ENCODE data around the gene BDH1.

Gene BDH1

GRCh38 chr3:197508051-197508451 is 47.7 kb downstream of the BDH1 start:
- no peak for DNase-seq
- Histone ChIP-seq H3K36me3 (ENCODE audit: insufficient read depth, low read length) (peaks cover 39% of the 10 kb centered on the region), H3K27ac (ENCODE audit: low read length) (no peak overlapping the region), H3K4me1 (ENCODE audit: insufficient read depth, low read length) (no peaks in the 10 kb centered on the region), H3K27me3 (ENCODE audit: insufficient read depth, low read length, poor library complexity) (no peaks in the 10 kb centered on the region), H3K4me2 (ENCODE audit: insufficient read depth, low read length) (no peak overlapping the region), H3K9me3 (ENCODE audit: insufficient read depth, low read length, severe bottlenecking) (no peaks in the 10 kb centered on the region), H3K9ac (ENCODE audit: low read depth, low read length) (no peak overlapping the region), H2AFZ (ENCODE audit: low read depth, low read length) (no peak overlapping the region), H3K79me2 (ENCODE audit: insufficient read depth, low read length) (no peaks in the 10 kb centered on the region), H4K20me1 (ENCODE audit: insufficient read depth, low read length) (0 out of 2 replicates have a peak, but pooled peaks cover 6% of the 10 kb centered on the region), H3K4me3 (ENCODE audit: low read depth in 1 of 2, low read length in 2 of 2) (no peak overlapping the region)
- no peak for ATAC-seq (ENCODE audit: insufficient read depth, low read depth)
- TF ChIP-seq, protein P1, sequence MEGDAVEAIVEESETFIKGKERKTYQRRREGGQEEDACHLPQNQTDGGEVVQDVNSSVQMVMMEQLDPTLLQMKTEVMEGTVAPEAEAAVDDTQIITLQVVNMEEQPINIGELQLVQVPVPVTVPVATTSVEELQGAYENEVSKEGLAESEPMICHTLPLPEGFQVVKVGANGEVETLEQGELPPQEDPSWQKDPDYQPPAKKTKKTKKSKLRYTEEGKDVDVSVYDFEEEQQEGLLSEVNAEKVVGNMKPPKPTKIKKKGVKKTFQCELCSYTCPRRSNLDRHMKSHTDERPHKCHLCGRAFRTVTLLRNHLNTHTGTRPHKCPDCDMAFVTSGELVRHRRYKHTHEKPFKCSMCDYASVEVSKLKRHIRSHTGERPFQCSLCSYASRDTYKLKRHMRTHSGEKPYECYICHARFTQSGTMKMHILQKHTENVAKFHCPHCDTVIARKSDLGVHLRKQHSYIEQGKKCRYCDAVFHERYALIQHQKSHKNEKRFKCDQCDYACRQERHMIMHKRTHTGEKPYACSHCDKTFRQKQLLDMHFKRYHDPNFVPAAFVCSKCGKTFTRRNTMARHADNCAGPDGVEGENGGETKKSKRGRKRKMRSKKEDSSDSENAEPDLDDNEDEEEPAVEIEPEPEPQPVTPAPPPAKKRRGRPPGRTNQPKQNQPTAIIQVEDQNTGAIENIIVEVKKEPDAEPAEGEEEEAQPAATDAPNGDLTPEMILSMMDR (IDR thresholded peaks at IDR 0.05; ENCODE audit: borderline replicate concordance, extremely low read depth, low read length, poor library complexity, severe bottlenecking) = no peak
- TF ChIP-seq EZH2 (IDR thresholded peaks at IDR 0.05; ENCODE audit: borderline replicate concordance, low read depth, low read length, severe bottlenecking) = no peak

GRCh38 chr3:197507541-197507940 is 48.2 kb downstream of the BDH1 start:
- no peak for ATAC-seq (ENCODE audit: insufficient read depth, low read depth)
- Histone ChIP-seq H3K36me3 (ENCODE audit: insufficient read depth, low read length) (peaks cover 34% of the 10 kb centered on the region), H3K79me2 (ENCODE audit: insufficient read depth, low read length) (no peaks in the 10 kb centered on the region), H3K4me1 (ENCODE audit: insufficient read depth, low read length) (no peaks in the 10 kb centered on the region), H3K9me3 (ENCODE audit: insufficient read depth, low read length, severe bottlenecking) (no peaks in the 10 kb centered on the region), H3K4me3 (ENCODE audit: low read depth in 1 of 2, low read length in 2 of 2) (no peak overlapping the region), H3K27ac (ENCODE audit: low read length) (no peak overlapping the region), H3K27me3 (ENCODE audit: insufficient read depth, low read length, poor library complexity) (no peaks in the 10 kb centered on the region), H3K9ac (ENCODE audit: low read depth, low read length) (no peak overlapping the region), H2AFZ (ENCODE audit: low read depth, low read length) (no peak overlapping the region), H4K20me1 (ENCODE audit: insufficient read depth, low read length) (0 out of 2 replicates have a peak, but pooled peaks cover 6% of the 10 kb centered on the region), H3K4me2 (ENCODE audit: insufficient read depth, low read length) (no peak overlapping the region)
- DNase-seq = no peak
- no peak for TF ChIP-seq EZH2 (IDR thresholded peaks at IDR 0.05; ENCODE audit: borderline replicate concordance, low read depth, low read length, severe bottlenecking)
- TF ChIP-seq, protein P1 (IDR thresholded peaks at IDR 0.05; ENCODE audit: borderline replicate concordance, extremely low read depth, low read length, poor library complexity, severe bottlenecking) = no peak

DNA sequence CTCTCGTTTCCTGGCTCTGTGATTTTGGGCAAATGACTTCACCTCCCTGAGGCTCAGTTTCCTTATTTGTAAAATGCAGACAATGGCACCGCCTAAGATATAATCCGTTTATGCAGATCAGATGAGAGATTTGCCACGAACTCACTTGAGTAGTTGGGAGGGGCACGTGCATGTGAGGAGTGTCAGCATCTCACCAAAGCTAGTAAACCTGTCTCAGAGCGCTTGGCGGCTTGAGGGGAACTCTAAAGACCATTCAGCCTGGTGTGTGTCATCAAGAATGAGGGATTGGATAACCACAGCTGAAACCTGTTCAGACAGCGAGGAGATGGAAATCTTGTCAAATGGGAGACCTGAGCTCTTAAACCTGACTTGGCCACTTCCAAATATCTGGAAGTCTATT is 48.7 kb downstream of the BDH1 start:
- Histone ChIP-seq H3K9ac (ENCODE audit: low read depth, low read length) (no peak overlapping the region), H3K27ac (ENCODE audit: low read length) (no peak overlapping the region), H2AFZ (ENCODE audit: low read depth, low read length) (no peak overlapping the region), H3K4me2 (ENCODE audit: insufficient read depth, low read length) (no peak overlapping the region), H3K9me3 (ENCODE audit: insufficient read depth, low read length, severe bottlenecking) (no peaks in the 10 kb centered on the region), H4K20me1 (ENCODE audit: insufficient read depth, low read length) (0 out of 2 replicates have a peak, but pooled peaks cover 6% of the 10 kb centered on the region), H3K36me3 (ENCODE audit: insufficient read depth, low read length) (peaks cover 29% of the 10 kb centered on the region), H3K27me3 (ENCODE audit: insufficient read depth, low read length, poor library complexity) (no peaks in the 10 kb centered on the region), H3K4me1 (ENCODE audit: insufficient read depth, low read length) (no peaks in the 10 kb centered on the region), H3K4me3 (ENCODE audit: low read depth in 1 of 2, low read length in 2 of 2) (no peak overlapping the region), H3K79me2 (ENCODE audit: insufficient read depth, low read length) (no peaks in the 10 kb centered on the region)
- TF ChIP-seq, protein P1 (IDR thresholded peaks at IDR 0.05; ENCODE audit: borderline replicate concordance, extremely low read depth, low read length, poor library complexity, severe bottlenecking) = no peak
- TF ChIP-seq EZH2 (IDR thresholded peaks at IDR 0.05; ENCODE audit: borderline replicate concordance, low read depth, low read length, severe bottlenecking) = no peak
- DNase-seq = no peak
- no peak for ATAC-seq (ENCODE audit: insufficient read depth, low read depth)

Data from DND-41 (cell line).